IMR-90 (cell line): ENCODE results near the gene PITX3. TPM values are rescaled to one million over a fixed set of nuclear protein-coding genes. Genes with fewer than 3 reads are reported as not detected.
A peak's percentile ranks its signal among the peaks of the same experiment; 100 is the strongest.

Experiments
- ATAC-seq: fragments of 200-7000 bp; cut with Tn5 transposase; 2 replicates; pipeline ENCODE4 v1.9.1; 2020; ENCODE audit warnings: low read depth, mild to moderate bottlenecking, moderate library complexity
- BruUV-seq: library from RNA; stranded (reverse); fragments of 400-500 nt; replicated peaks from 2 replicates; lab custom pipeline; 2021; lab: Mats Ljungman, UMichigan
- CTCF ChIA-PET: fragments of 300-600 bp; formaldehyde crosslinking; extraction: SDS; loops from one replicate; lab custom pipeline; 2021; ENCODE audit warnings: antibody characterized with exemption; lab: Yijun Ruan, JAX
- POLR2A ChIA-PET: fragments of 300-600 bp; sonication (Branson Sonifier 250); formaldehyde crosslinking; loops from one replicate; lab custom pipeline; 2022; ENCODE audit warnings: antibody characterized with exemption; ENCODE audit not compliant: unreplicated experiment; lab: Charles Lee
- DNase-seq: peaks from one replicate; pipeline ENCODE4 v3.0.0; 2013
- H2AFZ ChIP-seq: replicated peaks from 2 replicates; pipeline ENCODE3; 2013; ENCODE audit warnings: low read length, mild to moderate bottlenecking; ENCODE audit not compliant: poor library complexity
- H2AK5ac ChIP-seq: 2 replicates; pipeline ENCODE4 v1.6.1; 2013; ENCODE audit warnings: low read depth, low read length, inconsistent platforms
- H2AK9ac ChIP-seq: replicated peaks from 2 replicates; pipeline ENCODE3; 2013; ENCODE audit warnings: mild to moderate bottlenecking, low read depth, low read length, moderate library complexity; ENCODE audit not compliant: poor library complexity
- H2BK120ac ChIP-seq: 2 replicates; pipeline ENCODE4 v1.6.1; 2013; ENCODE audit warnings: low read depth, low read length, inconsistent platforms
- H2BK15ac ChIP-seq: 3 replicates; pipeline ENCODE4 v1.6.1; 2013; ENCODE audit warnings: low read depth, low read length, inconsistent platforms
- H2BK20ac ChIP-seq: 2 replicates; pipeline ENCODE4 v1.6.1; 2013; ENCODE audit warnings: low read depth, mild to moderate bottlenecking, inconsistent platforms, low read length, moderate library complexity
- H2BK5ac ChIP-seq: 2 replicates; pipeline ENCODE4 v1.6.1; 2013; ENCODE audit warnings: mild to moderate bottlenecking, low read depth, low read length, inconsistent platforms; ENCODE audit not compliant: poor library complexity, severe bottlenecking
- H3K14ac ChIP-seq: replicated peaks from 2 replicates; pipeline ENCODE4 v1.6.1; 2013; ENCODE audit warnings: low read depth, low read length, inconsistent platforms
- H3K18ac ChIP-seq: 2 replicates; pipeline ENCODE4 v1.6.1; 2013; ENCODE audit warnings: low read depth, low read length, control low read depth
- H3K23ac ChIP-seq: 2 replicates; pipeline ENCODE4 v1.6.1; 2013; ENCODE audit warnings: low read depth, low read length, inconsistent platforms
- H3K27ac ChIP-seq: 2 replicates; pipeline ENCODE4 v1.5.1; 2013; ENCODE audit warnings: mild to moderate bottlenecking, control low read depth, low read length; ENCODE audit not compliant: insufficient read depth
- H3K27me3 ChIP-seq: 2 replicates; pipeline ENCODE4 v1.6.1; 2013; ENCODE audit warnings: low read length; ENCODE audit not compliant: control insufficient read depth, insufficient read depth
- H3K36me3 ChIP-seq: 2 replicates; pipeline ENCODE4 v1.6.1; 2013; ENCODE audit warnings: low read length, mixed read lengths; ENCODE audit not compliant: control insufficient read depth, insufficient read depth
- H3K4ac ChIP-seq: 2 replicates; pipeline ENCODE4 v1.6.1; 2013; ENCODE audit warnings: low read depth, low read length, inconsistent platforms
- H3K4me1 ChIP-seq: 2 replicates; pipeline ENCODE4 v1.6.1; 2013; ENCODE audit warnings: low read length, mixed read lengths; ENCODE audit not compliant: control insufficient read depth, insufficient read depth
- H3K4me2 ChIP-seq: 2 replicates; pipeline ENCODE4 v1.6.1; 2013; ENCODE audit warnings: low read depth, mild to moderate bottlenecking, control low read depth, low read length, moderate library complexity
- H3K4me3 ChIP-seq: 2 replicates; pipeline ENCODE4 v1.5.1; 2013; ENCODE audit warnings: low read depth, mild to moderate bottlenecking, control low read depth, low read length, moderate library complexity; ENCODE audit not compliant: insufficient read depth
- H3K56ac ChIP-seq: 2 replicates; pipeline ENCODE4 v1.6.1; 2013; ENCODE audit warnings: low read length, inconsistent platforms; ENCODE audit not compliant: insufficient read depth; ENCODE audit errors: extremely low read depth
- H3K79me1 ChIP-seq, 2 experiments: 2 replicates each; pipeline ENCODE4 v1.6.1; 2013; ENCODE audit warnings: low read length in 2 of 2, inconsistent platforms in 1 of 2, low read depth in 1 of 2
- H3K9ac ChIP-seq: 2 replicates; pipeline ENCODE4 v1.6.1; 2013; ENCODE audit warnings: low read depth, low read length, control low read depth
- H3K9me1 ChIP-seq: 2 replicates; pipeline ENCODE4 v1.6.1; 2013; ENCODE audit warnings: low read length, inconsistent platforms; ENCODE audit not compliant: insufficient read depth
- H3K9me3 ChIP-seq: 2 replicates; pipeline ENCODE4 v1.6.1; 2013; ENCODE audit warnings: low read length; ENCODE audit not compliant: control insufficient read depth, insufficient read depth
- H4K20me1 ChIP-seq: 2 replicates; pipeline ENCODE4 v1.6.1; 2013; ENCODE audit warnings: low read length, inconsistent platforms; ENCODE audit not compliant: insufficient read depth
- H4K5ac ChIP-seq: 2 replicates; pipeline ENCODE4 v1.6.1; 2013; ENCODE audit warnings: mild to moderate bottlenecking, low read depth, low read length, control low read depth
- H4K8ac ChIP-seq, 2 experiments: 2 replicates each; pipeline ENCODE4 v1.6.1; 2013; ENCODE audit warnings: low read depth in 2 of 2, low read length in 2 of 2, control low read depth in 1 of 2, inconsistent platforms in 1 of 2
- H4K91ac ChIP-seq: 2 replicates; pipeline ENCODE4 v1.6.1; 2013; ENCODE audit warnings: low read depth, low read length, inconsistent platforms; ENCODE audit not compliant: insufficient read depth
- BHLHE40 ChIP-seq: fragments of 150-350 bp; IDR thresholded peaks from 2 replicates; pipeline ENCODE4 v1.6.1; 2016; ENCODE audit warnings: mild to moderate bottlenecking, low read depth, low read length
- CHD1 ChIP-seq: IDR thresholded peaks from 2 replicates; pipeline ENCODE4 v1.6.1; 2012; ENCODE audit warnings: low read depth, low read length, improper control_type of control experiment
- ELK1 ChIP-seq: fragments of 150-350 bp; IDR thresholded peaks from 2 replicates; pipeline ENCODE4 v1.6.1; 2016; ENCODE audit warnings: low read depth, mild to moderate bottlenecking, low read length, moderate library complexity, borderline replicate concordance
- FOS ChIP-seq: fragments of 150-350 bp; IDR thresholded peaks from 2 replicates; pipeline ENCODE4 v1.6.1; 2016; ENCODE audit warnings: low read depth, low read length
- MAFK ChIP-seq: IDR thresholded peaks from 2 replicates; pipeline ENCODE4 v1.6.1; 2012; ENCODE audit warnings: low read depth, low read length, improper control_type of control experiment
- MXI1 ChIP-seq: IDR thresholded peaks from 2 replicates; pipeline ENCODE4 v1.6.1; 2012; ENCODE audit warnings: low read depth, mild to moderate bottlenecking, low read length, moderate library complexity, borderline replicate concordance
- NFE2L2 ChIP-seq: fragments of 150-350 bp; IDR thresholded peaks from 2 replicates; pipeline ENCODE4 v1.6.1; 2016; ENCODE audit warnings: low read depth, mild to moderate bottlenecking, low read length
- POLR2A ChIP-seq: IDR thresholded peaks from 2 replicates; pipeline ENCODE4 v1.6.1; 2012; ENCODE audit warnings: mild to moderate bottlenecking, low read depth, low read length
- RAD21 ChIP-seq: IDR thresholded peaks from 2 replicates; pipeline ENCODE4 v1.6.1; 2012; ENCODE audit warnings: low read length, improper control_type of control experiment
- RCOR1 ChIP-seq: IDR thresholded peaks from 2 replicates; pipeline ENCODE4 v1.6.1; 2012; ENCODE audit warnings: mild to moderate bottlenecking, low read length, improper control_type of control experiment; ENCODE audit not compliant: insufficient replicate concordance
- RFX5 ChIP-seq: IDR thresholded peaks from 2 replicates; pipeline ENCODE4 v1.8.0; 2012; ENCODE audit warnings: low read depth, mild to moderate bottlenecking, low read length, moderate library complexity
- SMC3 ChIP-seq: fragments of 150-350 bp; IDR thresholded peaks from 2 replicates; pipeline ENCODE4 v1.6.1; 2016; ENCODE audit warnings: low read depth, mild to moderate bottlenecking, antibody characterized with exemption, low read length, moderate library complexity
- WGBS, 2 experiments: methylation state at CpG; one replicate each; pipeline versions ENCODE4 v1.1.5 to v1.1.7; 2013; ENCODE audit warnings: missing lambda C conversion rate in 2 of 2; ENCODE audit not compliant: insufficient read length in 1 of 2; ENCODE audit errors: extremely low coverage in 2 of 2; 5-methylcytosine and 5-hydroxymethylcytosine counted together
- dilution Hi-C: fragments of 300-500 bp; cut with HindIII; formaldehyde crosslinking; loops from one replicate; pipeline ENCODE4 v1.14.3; 2018; ENCODE audit warnings: low sequenced_read_pairs; ENCODE audit not compliant: unreplicated experiment
- in situ Hi-C: fragments of 300-500 bp; cut with MboI; formaldehyde crosslinking; loops from 3 replicates; pipeline ENCODE4 v1.14.3; 2019; ENCODE audit warnings: low sequenced_read_pairs, inconsistent platforms, mixed read lengths
- intact Hi-C: fragments of 100-400 bp; cut with micrococcal nuclease; formaldehyde crosslinking; loops from 2 replicates; pipeline ENCODE4 v1.10.0; 2022
- polyA plus RNA-seq, 3 experiments: library from polyadenylated mRNA; depleted of rRNA; stranded (reverse); fragments of >200 nt; gene quantifications; 2 replicates each; pipeline ENCODE4 v1.2.3, GENCODE V29; 2012; ENCODE audit warnings: low replicate concordance in 1 of 3
- total RNA-seq: library from RNA; depleted of rRNA; stranded (reverse); fragments of >200 nt; gene quantifications from 2 replicates; pipeline ENCODE4 v1.2.3, GENCODE V29; 2012
- TF ChIP-seq, protein P1 (sequence below): conservative IDR thresholded peaks from 2 replicates; pipeline ENCODE4 v1.5.1; 2012; ENCODE audit warnings: mild to moderate bottlenecking, low read depth, low read length, improper control_type of control experiment

PITX3 gene
- total and polyA plus RNA-seq, 2 of the 4 experiments (the other 2 are of a cell fraction) = not detected

GRCh38 chr10:102245082-102245931 lies 4.0 kb upstream of the PITX3 start, which contains the start of gene GBF1:
TSS of gene GBF1 (plus strand) at chr10:102245532. CDS start at chr10:102258939, 13,407 bp downstream.
- in situ Hi-C loops = no loop called here
- H3K79me1 ChIP-seq = peaks cover 0 to 65% of the 10 kb centered on the region in 2 experiments; a peak in 2 of 4 replicates
- WGBS, 2 experiments = 1% methylated on average over 29 of the region's 47 CpGs; no CpG with 5 or more reads in 1 of the 2 experiments
- peak within 1 kb of the TSS; percentile 54 for H3K23ac ChIP-seq
- no peaks in the 10 kb centered on the region for H3K9me3 ChIP-seq
- H4K5ac ChIP-seq = peak within 1 kb of the TSS; percentile 89
- dilution Hi-C loops = no loop called here
- ChIA-PET POLR2A (interaction anchor here (0.7 kb wide), 1 partner anchor 136 kb away, joined by 3 read pairs; no protein-coding TSS in a partner anchor), CTCF (interaction anchor here (1.0 to 1.2 kb wide), 2 partner anchors 9 to 15 kb away, joined by 3 read pairs; no protein-coding TSS in a partner anchor)
- H4K91ac ChIP-seq = peak within 1 kb of the TSS; percentile 87
- H3K27me3 ChIP-seq = peaks cover 5% of the 10 kb centered on the region
- TF ChIP-seq RCOR1 (no peak), FOS (no peak; the same call in 1 of the 2 replicates), SMC3 (no peak), BHLHE40 (no peak), RFX5 (peak; percentile 76), CHD1 (no peak), MAFK (no peak), POLR2A (peak; percentile 97), NFE2L2 (no peak), ELK1 (no peak), MXI1 (0 out of 2 replicates have a peak, but pooled peaks have one; percentile 49), RAD21 (0 out of 2 replicates have a peak, but pooled peaks have one; percentile 4)
- TF ChIP-seq, protein P1, sequence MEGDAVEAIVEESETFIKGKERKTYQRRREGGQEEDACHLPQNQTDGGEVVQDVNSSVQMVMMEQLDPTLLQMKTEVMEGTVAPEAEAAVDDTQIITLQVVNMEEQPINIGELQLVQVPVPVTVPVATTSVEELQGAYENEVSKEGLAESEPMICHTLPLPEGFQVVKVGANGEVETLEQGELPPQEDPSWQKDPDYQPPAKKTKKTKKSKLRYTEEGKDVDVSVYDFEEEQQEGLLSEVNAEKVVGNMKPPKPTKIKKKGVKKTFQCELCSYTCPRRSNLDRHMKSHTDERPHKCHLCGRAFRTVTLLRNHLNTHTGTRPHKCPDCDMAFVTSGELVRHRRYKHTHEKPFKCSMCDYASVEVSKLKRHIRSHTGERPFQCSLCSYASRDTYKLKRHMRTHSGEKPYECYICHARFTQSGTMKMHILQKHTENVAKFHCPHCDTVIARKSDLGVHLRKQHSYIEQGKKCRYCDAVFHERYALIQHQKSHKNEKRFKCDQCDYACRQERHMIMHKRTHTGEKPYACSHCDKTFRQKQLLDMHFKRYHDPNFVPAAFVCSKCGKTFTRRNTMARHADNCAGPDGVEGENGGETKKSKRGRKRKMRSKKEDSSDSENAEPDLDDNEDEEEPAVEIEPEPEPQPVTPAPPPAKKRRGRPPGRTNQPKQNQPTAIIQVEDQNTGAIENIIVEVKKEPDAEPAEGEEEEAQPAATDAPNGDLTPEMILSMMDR = no peak
- H3K56ac ChIP-seq = peak within 1 kb of the TSS; percentile 89
- H3K18ac ChIP-seq = peak within 1 kb of the TSS; percentile 43
- peak; percentile 100 for DNase-seq
- peaks cover 15% of the 10 kb centered on the region for H3K4me1 ChIP-seq
- H3K36me3 ChIP-seq = no peaks in the 10 kb centered on the region; the same call in 1 of the 2 replicates
- H3K4me3 ChIP-seq = peak within 1 kb of the TSS; percentile 78
- H2AK5ac ChIP-seq = peak within 1 kb of the TSS; percentile 83
- H3K27ac ChIP-seq = peak within 1 kb of the TSS; percentile 81
- peak; percentile 87 for ATAC-seq
- intact Hi-C loops = loop anchor here (5.0 kb wide), 1 partner anchor 97 kb away; no protein-coding TSS in a partner anchor
- H4K8ac ChIP-seq = peak within 1 kb of the TSS; percentile 90 to 96
- H3K9me1 ChIP-seq = peaks cover 35% of the 10 kb centered on the region
- peak within 1 kb of the TSS; percentile 65 for H2BK5ac ChIP-seq
- H2BK15ac ChIP-seq = peak within 1 kb of the TSS; percentile 79; the same call in 2 of the 3 replicates
- peak within 1 kb of the TSS; percentile 82 for H2BK120ac ChIP-seq
- peak within 1 kb of the TSS; percentile 95 for H2AK9ac ChIP-seq
- peak within 1 kb of the TSS; percentile 86 for H3K4me2 ChIP-seq
- peaks cover 49% of the 10 kb centered on the region for H4K20me1 ChIP-seq
- H3K14ac ChIP-seq = peak within 1 kb of the TSS; percentile 97
- H2AFZ ChIP-seq = peak within 1 kb of the TSS; percentile 96
- peak within 1 kb of the TSS; percentile 13; the same call in 1 of the 2 replicates for H2BK20ac ChIP-seq
- H3K4ac ChIP-seq = peak within 1 kb of the TSS; percentile 91
- no TSS peak for BruUV-seq
- H3K9ac ChIP-seq = peak within 1 kb of the TSS; percentile 81
